ENCODE results near the gene FAM118B. TPM values are rescaled to one million over a fixed set of nuclear protein-coding genes. Genes with fewer than 3 reads are reported as not detected.
A peak's percentile ranks its signal among the peaks of the same experiment; 100 is the strongest.

Gene FAM118B
- total and polyA plus RNA-seq, 2 of the 8 experiments (the other 6 are each of a cell fraction or from before 2014, with no cell fraction given): 25.3 to 48.3 TPM

- no peak for TF ChIP-seq CTCF (IDR thresholded peaks at IDR 0.05; ENCODE audit: control extremely low read depth in 1 of 3, insufficient read depth in 1 of 3, low read depth in 1 of 3, low read length in 3 of 3)
- peak; percentile 95 for TF ChIP-seq KDM4A (IDR thresholded peaks at IDR 0.05; ENCODE audit: low read depth, low read length, severe bottlenecking)
- TF ChIP-seq SIX5 (IDR thresholded peaks at IDR 0.05; ENCODE audit: low read depth, low read length): no peak
- TF ChIP-seq NANOG (IDR thresholded peaks at IDR 0.05; ENCODE audit: insufficient read depth, low read depth, low read length, poor library complexity, severe bottlenecking): peak; percentile 6
- no peak for TF ChIP-seq NRF1 (IDR thresholded peaks at IDR 0.05; ENCODE audit: low read depth, low read length)
- TF ChIP-seq E2F6 (IDR thresholded peaks at IDR 0.05): no peak
- TF ChIP-seq ASH2L (IDR thresholded peaks at IDR 0.05; ENCODE audit: low read length): peak; percentile 61
- TF ChIP-seq RAD21 (IDR thresholded peaks at IDR 0.05 in 1 of 2, conservative IDR thresholded peaks at IDR 0.05 in 1 of 2; ENCODE audit: low read depth in 2 of 2, low read length in 2 of 2): no peak
- TF ChIP-seq GTF2F1 (IDR thresholded peaks at IDR 0.05; ENCODE audit: borderline replicate concordance, low read depth, low read length): peak; percentile 32; the same call in 1 of the 2 replicates
- peak; percentile 89 for TF ChIP-seq SP1 (IDR thresholded peaks at IDR 0.05; ENCODE audit: low read depth, low read length)
- peak; percentile 86 for TF ChIP-seq YY1 (IDR thresholded peaks at IDR 0.05; ENCODE audit: low read depth, low read length)
- TF ChIP-seq RFX5 (IDR thresholded peaks at IDR 0.05; ENCODE audit: borderline replicate concordance, low read depth, low read length): no peak
- TF ChIP-seq POLR2A (IDR thresholded peaks at IDR 0.05; ENCODE audit: control extremely low read depth in 1 of 2, low read depth in 2 of 2, low read length in 2 of 2): peak; percentile 86 to 97
- TF ChIP-seq PHF8 (conservative IDR thresholded peaks at IDR 0.05; ENCODE audit: low read depth, low read length): peak; percentile 87
- peak; percentile 52 for TF ChIP-seq SAP30 (IDR thresholded peaks at IDR 0.05; ENCODE audit: insufficient read depth, insufficient replicate concordance, low read length)
- 0 out of 3 replicates have a peak, but pooled peaks of 1 of the 2 experiments have one; percentile 16 for TF ChIP-seq EP300 (IDR thresholded peaks at IDR 0.05; ENCODE audit: borderline replicate concordance in 1 of 2, low read depth in 2 of 2, low read length in 2 of 2)
- peak; percentile 95 for TF ChIP-seq KDM5A (IDR thresholded peaks at IDR 0.05; ENCODE audit: low read length)
- no peak for TF ChIP-seq RBBP5 (IDR thresholded peaks at IDR 0.05; ENCODE audit: borderline replicate concordance, low read depth, low read length)
- peak; percentile 30 to 80; a peak in 2 of 4 replicates for TF ChIP-seq SIN3A (conservative IDR thresholded peaks at IDR 0.05 in 1 of 2, IDR thresholded peaks at IDR 0.05 in 1 of 2; ENCODE audit: low read depth in 1 of 2, low read length in 2 of 2)
These were observed 57.4 kb downstream of the FAM118B start, which contains the start of the genes FOXRED1 and SRPRA (continued) for GRCh38 chr11:126268708-126269579.
